NCI-H2107 treated with DMSO at 0.1 percent for 48 hours (cell line): ENCODE data around the gene LRP5.
A peak's percentile ranks its signal among the peaks of the same experiment; 100 is the strongest.
"Not testable (repeated sequence)": the region's sequence is repeated elsewhere in the genome, so short reads cannot be mapped to it uniquely, and the experiment has no call there.

ENCODE experiments used
- DNase-seq: peaks from one replicate; lab custom pipeline; 2025; ENCODE audit not compliant: unreplicated experiment; lab: John Stamatoyannopoulos, UW

Gene LRP5

DNA sequence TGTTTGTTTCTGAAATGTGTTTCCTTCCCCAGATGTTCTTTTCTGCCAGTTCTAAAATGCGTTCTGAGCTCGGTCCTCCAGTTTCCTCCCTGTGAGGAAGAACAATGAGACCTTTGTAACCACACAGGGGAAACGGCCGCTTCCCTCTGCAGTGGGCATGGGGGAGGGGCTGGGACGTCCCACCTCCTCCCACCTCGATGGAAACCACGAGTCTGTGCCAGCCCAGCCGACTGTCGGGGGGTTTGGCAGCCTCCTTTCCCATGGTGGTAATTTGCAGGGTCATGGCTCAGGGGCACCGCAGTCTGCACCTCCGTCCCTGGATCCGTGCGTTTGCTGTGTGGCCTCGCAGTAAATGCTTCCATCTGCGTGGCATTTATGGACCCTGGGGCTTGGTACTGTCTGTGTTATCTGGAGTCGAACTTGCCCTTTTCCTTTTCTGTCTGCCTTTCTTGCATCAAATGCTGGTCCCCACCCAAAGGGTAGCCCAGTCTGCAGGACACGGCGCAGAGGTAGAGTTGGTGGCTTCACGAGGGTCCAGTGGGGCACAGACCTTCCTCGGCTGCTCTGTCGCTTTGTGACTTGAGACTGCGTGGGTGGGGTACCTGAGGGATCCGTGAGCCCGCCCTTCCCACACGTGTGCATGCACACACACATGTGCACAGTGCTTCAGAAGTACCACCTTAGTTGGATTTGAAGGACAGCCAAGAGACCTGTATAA, 16.1 kb downstream of the LRP5 start:
- DNase-seq = no peak

DNA sequence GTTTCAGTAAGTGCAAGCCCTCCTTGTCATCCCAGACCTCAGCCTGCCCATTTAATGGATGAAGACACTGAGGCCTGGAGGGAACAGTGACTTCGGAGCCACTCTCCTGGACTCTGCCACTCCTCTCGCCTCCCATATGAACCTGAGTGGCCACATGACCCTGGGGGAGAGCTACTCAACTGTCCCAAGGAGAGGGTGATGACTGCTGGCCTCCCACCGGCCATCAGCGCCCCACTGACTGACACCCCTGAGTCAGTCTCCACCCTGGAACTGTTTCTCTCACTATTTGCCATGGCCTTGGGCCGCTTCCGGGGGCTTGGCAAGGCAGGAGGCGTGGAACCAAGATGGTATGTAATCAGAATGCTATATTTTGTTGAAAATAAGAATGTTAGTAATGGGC, 17.1 kb downstream of the LRP5 start:
- DNase-seq = no peak

DNA sequence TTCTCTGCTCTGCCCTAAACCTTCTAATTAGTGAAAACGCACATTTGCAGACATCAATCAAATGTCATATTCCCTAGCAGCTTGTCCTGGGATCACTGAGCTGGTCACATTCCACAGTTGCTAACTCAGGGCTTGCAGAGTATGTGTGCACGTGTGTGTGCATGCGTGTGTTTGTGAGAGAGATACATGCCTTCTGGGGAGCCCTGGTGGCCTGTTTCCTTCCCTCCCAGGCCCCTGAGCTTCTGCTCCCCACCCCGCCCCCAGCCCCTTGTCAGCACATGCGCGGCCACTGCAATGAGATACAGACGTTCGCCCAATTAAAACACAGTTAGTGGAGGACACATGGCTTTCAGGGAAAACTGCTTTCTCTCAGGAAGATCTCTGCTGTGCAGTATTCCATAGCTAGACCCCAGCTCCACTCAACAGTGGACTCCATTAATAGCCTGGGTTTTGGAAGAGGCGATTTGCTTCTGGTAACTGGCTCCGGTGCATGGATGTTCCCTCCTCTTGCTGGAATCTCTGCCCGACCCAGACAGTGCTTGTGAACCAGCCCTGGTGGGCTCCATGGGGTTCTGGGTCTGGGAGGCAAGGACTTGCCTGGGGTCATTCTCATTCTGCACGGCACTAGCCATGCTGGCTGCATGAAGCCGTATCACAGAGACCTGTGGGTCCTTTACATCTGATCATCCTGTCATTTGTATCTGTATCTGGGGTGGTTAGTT, 17.7 kb downstream of the LRP5 start:
- DNase-seq = no peak

DNA sequence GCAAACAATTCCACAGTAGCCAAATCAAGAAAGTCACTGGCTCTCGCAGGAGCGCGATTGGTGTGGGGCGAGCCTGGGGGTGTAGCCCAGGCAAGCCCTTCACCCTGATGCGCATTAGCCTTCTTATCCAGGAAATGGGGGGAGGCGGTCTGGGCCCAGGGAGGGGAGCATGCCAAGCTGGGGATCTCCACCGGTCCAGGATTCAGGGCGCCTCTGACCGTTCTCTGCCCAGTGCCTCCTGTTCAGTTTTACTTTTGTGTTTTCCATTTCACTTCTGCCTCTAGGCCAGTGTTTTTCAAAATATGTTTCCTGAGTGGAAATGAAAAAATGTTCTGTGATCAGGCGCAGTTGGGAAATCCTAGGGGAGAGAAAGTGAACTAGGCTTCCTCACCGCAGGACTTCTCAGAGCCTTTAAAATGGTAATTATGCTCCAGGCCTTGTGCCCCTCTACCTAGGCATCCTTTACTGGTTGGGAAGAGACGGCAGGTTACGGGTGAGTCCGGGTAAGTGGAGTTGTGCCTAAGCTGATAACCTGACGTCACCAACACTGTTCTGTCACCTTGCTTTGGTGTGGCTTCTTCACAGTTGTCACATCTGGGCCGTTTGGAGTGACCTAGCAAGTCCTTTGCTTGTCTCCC, 18.4 kb downstream of the LRP5 start:
- DNase-seq = no peak

DNA sequence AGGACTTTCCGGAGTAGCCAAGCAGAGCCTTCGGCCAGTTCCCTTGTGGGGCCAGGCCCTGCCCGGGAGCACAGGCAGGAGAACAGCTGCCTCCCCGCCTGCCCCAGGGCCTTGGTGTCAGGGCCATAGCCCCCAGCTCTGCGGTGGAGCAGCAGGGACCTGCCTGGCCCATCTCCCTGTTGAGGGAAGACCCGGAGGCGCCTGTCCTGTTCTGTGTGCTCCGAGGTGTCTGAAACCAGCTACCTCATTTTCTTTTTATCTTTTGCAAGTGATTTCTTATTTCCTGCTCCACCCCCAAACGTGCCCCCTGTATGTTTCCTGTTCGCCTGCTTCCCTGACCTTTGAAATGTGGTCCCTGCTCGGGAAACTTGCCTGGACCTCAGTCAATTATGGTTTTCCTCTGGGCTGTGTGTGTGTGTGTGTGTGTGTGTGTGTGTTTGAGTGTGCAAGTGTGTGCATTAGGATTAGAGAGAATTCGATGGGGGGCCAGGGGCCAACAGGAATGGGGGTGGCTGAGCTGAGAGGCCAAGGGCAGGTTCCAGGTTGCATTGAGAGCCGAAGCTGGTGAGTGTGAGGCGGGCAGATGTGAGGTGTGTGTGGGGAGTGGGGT, 19.1 kb downstream of the LRP5 start:
- DNase-seq = no peak

DNA sequence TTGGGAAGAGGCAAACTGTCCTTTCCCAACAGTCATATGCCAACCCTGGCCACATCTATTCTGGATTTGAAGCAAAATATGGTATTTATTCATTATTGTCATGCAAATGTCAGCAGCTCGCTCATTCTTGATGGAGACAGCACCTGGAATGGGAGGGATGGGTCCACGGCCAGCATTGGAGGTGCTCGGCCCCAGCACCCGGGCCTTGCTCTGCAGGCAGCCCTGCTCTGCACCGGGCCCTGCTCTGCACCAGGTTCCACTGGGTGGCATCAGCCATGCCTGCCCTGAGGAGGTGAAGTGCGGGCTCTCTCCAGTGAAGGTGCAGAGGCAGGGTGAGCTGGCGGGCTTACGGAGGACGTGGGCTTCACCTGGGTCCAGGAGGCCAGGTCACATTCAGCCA, 19.8 kb downstream of the LRP5 start:
- DNase-seq = no peak

DNA sequence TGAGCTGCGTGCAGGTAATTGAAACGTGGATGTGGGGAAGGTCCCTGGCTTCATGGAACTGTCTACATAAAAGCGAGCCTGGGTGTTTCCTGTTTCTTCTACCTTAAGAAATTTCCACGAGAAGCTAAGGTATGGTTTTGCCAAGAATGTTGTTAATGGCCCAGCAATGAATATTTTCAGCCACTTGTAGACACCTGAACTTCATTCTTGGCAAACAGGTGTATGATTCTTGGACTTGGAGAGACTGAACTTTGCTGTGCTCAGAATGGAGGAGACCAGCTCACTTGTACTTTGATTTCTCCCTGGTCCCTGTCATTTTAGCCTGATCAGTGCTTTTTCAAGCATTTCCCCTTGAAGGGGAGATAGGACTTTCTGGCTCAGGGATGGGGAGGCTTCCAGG, 20.8 kb downstream of the LRP5 start:
- DNase-seq = no peak

DNA sequence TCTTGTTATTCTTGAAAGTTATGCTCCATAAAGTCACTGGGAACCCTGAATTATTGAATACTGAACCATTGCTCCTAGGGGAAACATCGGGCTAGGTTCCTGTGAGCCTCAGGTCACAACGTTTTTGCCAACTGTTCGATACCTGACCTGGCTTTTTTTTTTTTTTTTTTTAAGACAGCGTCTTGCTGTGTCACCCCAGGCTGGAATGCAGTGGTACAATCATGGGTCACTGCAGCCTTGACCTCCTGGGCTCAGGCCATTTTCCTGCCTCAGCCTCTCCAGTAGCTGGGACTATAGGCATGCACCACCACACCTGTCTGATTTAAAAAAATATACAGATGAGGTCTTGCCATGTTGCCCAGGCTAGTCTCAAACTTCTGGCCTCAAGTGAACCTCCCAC, 22.5 kb downstream of the LRP5 start:
- no peak for DNase-seq

DNA sequence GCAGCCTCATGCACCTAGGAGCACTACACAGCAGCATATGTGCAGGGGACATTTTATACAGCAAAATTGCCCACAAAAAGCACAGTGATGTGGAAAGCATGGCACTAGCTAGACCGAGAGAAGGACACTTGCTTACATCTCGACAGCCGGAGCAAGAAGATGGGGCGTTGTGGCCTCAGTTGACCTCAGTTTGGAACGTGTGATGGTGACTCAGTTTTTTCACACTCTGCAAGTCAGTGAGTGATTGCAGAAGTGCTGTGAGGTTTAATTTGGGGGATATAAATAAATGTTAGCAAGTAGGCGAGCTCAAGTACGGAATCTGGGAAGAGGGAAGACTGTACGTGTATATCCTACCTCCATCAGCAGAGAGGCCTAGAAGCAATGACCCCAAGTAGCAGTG, 23.3 kb downstream of the LRP5 start:
- no peak for DNase-seq

DNA sequence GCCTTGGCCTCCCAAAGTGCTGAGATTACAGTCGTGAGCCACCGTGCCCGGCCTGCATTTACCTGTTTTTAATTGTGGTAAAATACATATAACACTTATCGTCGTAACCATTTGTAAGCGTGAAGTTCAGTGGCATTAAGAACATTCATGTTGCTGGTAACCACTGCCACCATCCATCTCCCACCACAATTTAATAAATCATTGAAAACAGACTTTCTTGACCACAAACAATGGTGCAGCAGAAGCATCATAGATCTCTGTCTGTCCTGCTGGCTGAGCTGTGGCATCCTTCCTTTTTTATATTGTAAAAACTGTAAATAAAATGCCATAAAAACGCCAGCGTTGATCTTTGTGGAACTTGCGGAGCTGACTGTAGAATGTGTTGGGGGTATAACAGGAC, 24.3 kb downstream of the LRP5 start:
- no peak for DNase-seq

DNA sequence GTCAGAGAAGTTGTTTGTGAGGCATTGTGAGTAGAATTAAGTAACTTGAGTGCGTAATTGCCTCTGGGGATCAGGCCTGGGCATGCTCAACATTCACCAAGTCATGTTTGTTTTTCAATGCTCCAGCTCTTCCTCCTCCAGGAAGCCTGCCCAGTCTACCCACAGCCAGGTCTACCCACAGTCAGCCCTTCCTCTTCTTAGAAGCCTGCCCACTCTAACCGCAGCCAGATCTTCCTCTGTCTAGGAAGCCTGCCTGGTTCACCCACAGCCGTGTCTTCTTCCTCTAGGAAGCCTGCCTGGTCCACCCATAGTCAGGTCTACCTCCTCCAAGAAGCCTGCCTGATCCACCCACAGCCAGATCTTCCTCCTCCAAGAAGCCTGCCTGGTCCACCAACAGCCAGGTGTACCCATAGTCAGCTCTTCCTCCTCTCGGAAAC, 25.0 kb downstream of the LRP5 start:
- DNase-seq = no peak

DNA sequence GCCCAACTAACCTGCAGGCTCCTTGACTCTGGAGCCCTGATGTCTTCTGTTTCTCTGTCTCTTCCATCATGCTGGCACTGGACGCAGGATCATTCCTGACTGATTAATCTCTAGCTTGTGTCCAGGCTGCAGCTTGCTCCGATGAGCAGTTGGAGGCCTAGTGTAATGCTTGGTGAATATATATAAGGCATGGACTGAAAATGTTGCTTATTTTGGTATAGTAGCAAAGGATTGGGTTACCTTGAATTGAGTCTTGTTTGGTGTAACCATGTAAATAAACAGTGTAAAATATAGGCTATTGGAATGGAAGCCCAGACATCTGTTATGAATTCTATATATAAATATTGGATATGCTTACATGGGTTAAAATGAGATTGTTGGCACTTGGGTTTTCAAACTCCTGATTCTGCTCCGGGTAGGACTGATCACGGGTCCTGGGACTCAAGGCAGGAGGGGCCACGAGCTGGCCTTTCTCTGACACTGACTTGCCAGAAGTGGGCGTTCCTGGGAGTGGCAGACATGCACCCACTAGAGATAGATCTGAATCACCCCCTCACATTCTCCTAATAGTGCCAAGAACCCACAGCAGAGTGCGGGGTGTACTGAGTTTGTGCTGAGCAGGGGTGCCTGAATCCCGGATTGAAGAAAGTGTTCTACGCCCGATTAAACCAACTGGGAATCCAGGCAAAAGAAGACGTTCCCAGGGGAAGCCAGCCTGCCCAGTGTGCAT, 25.8 kb downstream of the LRP5 start:
- no peak for DNase-seq

DNA sequence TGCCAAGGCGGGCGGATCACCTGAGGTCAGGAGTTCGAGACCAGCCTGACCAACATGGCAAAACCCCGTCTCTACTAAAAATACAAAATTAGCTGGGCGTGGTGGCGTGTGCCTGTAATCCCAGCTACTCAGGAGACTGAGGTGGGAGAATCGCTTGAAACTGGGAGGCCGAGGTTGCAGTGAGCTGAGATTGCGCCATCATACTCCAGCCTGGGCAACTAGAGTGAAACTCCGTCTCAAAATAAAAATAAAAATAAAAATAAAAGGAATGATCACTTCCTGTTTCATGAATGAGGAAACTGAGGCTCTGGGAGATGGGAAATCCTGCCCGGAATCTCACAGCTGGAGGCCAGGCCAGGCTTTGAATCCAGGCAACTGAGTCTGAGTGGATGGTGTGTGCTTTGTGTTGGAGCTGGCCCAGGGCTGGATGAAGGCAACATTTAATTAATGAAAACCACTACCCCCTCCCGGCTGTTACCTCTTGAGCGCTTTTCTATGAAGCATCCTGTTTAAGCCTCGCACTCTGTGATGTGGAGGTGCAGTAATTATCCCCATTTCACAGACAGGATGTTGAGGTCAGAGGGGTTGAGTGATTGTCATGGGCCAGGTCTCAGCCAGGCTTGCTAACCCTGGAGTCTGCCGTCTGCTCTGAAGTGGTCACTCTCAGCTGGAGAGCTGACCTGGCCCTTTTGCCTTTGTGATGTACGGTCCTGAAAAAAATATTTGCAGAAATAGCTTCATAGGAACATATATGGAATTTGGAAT, 27.8 kb downstream of the LRP5 start:
- DNase-seq = no peak

DNA sequence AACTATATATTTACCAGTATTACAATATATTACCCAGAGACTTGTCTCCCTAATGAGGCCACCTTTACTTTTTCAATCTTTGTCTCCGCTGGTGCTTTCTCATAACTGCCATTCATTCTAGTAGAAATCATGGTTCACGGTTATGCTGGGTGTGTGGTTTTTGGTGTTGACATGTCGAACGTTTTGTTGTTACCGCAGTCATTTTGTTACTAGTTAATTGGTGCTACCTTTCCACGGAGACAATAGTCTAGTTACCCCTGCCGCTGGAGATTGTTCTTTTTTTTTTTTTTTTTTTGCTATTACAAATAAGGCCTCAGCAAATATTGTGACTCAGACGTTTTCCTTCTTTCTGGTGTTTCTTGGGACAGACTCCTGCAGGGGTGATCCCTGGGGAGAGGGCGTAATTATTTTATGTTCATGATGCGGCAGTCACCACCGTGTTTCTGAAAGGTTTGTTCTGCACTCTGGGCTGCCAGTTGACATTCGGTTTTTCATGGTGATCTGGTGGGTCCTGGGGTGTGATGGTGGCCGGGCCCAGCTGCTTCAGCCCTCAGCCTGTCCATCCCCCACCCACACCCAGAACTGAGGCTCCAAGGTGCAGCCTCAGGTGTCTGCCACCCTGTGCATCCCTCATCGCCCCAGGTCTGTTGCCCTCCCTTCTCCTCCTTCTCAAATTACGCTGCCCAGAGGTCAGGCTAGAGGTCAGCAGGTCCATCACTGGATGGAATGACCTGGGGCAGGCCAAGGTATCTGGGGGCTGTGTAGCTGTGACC, 28.6 kb downstream of the LRP5 start:
- peak; percentile 18 for DNase-seq

DNA sequence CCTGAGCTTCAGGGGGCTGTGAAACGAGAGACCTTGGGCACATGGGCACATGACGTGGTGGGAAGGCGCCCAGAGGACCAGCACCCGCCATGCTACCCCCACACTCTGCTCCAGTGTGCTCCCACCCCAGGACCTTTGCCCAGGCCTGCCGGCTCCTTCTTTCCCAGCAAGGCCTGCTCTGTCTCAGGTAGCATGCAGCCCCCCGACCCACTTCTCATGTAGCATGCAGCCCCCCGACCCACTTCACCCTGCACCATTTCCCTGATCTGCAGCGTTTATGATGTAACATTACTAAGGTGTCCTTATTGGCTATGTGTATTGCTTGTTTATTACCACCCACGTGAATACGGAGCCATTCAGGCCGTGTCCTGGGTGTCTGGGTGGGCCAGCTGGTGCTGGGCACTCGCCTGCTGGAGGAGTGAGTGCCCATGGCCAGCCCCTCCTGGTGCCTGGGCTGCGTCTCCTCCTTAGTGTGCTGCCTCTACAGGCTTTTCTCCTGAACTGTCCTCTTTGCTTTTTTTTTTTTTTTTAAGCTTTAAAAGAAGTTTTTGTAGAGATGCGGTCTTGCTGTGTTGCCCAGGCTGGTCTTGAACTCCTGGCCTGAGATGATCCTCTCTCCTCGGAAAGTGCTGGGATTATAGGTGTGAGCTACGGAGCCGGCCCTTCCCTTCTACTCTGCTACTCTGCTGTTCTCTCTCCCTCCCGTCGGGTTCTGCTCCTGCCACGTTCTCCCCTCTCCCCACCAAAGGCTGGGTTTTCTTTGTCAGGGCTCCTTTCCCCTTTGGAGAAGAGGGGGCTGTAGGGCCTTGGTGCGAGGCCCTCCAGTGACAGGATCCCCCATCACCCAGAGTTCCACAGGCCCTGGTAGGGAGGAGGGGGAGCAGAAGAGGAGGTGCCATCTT, 29.4 kb downstream of the LRP5 start:
- no peak for DNase-seq

DNA sequence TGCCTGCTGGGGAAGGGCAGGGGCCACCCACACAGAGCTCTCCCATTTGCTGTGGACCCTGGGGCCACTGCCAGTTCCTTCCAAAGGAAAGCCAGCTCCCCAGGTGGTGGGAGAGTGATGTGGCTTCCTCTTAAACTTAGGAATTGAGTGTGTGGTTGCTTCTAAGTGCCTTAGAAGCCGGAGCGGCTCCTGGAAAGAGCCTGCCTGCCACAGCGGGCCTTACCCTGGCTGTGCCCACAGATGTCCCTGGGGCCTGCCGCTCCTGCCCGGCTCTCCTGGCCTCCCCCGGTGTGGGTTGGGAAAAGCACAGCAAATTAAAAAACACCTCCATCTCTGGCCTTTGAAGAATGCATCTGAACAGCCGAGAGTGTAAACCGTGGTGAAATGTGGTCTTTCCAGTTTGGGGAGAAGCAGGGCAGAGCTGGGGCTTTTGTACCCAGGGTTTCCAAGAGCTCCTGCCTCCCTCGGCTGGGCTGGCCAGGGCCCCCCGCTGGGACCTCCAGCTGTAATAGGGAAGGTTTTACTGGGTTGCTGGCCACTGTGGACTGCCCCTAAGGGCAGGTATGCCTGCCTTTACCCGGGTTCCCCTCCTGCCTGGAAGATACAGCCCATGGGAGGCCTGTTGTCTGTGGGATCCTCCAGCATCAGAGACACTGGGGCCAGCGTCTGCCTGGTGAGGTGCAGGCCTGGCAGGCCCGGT, 30.2 kb downstream of the LRP5 start:
- DNase-seq = peak; percentile 68

DNA sequence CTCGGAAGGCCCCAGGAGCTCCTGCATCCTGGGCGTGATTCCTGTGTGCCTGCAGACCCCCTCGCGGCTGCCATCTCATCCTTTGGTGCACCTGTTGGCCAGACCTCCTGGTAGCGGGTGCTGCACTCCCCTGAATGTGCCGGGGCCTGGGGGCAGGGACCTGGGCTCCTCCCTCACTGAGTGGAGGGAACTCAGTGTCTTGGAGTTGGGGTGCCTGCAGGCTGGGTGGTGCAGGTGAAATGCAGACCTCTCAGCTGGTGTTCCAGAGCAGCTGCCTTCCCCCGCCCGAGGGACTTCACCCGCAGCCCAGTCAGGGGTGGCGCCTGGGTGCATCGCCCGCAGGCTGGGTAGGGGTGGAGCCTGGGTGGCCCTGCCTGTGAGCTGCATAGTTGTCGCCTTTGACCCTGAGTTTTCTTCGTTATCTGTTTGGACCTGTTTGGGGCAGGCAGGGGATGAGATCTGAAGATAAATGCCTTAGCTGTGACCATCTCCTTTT, 31.4 kb downstream of the LRP5 start:
- no peak for DNase-seq

DNA sequence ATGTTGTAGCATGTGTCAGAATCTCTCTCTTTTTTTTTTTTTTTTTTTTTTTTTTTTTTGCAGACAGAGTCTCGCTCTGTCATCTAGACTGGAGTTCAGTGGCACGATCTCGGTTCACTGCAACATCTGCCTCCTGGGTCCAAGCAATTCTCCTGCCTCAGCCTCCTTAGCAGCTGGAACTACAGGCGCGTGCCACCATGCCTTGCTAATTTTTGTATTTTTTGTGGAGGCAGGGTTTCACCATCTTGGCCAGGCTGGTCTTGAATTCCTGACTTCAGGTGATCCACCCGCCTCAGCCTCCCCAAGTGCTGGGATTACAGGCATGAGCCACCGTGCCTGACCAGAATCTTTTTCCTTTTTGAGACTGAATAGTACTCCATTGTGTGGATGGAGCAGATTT, 32.4 kb downstream of the LRP5 start:
- DNase-seq = not testable (repeated sequence)
